HepG2 (cell line): ENCODE results near the gene PPP2R5C. TPM values are rescaled to one million over a fixed set of nuclear protein-coding genes. Genes with fewer than 3 reads are reported as not detected.
A peak's percentile ranks its signal among the peaks of the same experiment; 100 is the strongest.

Experiments
- GTF3A ChIP-seq: sonication (generic); formaldehyde crosslinking; conservative IDR thresholded peaks from 2 replicates; pipeline ENCODE4 v1.4.0; 2020; ENCODE audit warnings: mild to moderate bottlenecking, missing genetic modification reagents
- JARID2 ChIP-seq: sonication (generic); formaldehyde crosslinking; IDR thresholded peaks from 2 replicates; pipeline ENCODE4 v1.8.1; 2023; ENCODE audit warnings: missing genetic modification reagents, inconsistent platforms; ENCODE audit not compliant: insufficient replicate concordance
- NR2C2 ChIP-seq: sonication (generic); formaldehyde crosslinking; IDR thresholded peaks from 2 replicates; pipeline ENCODE4 v1.4.0; 2020; ENCODE audit warnings: missing genetic modification reagents, mild to moderate bottlenecking, moderate library complexity, borderline replicate concordance
- PHF8 ChIP-seq: sonication (generic); formaldehyde crosslinking; IDR thresholded peaks from 2 replicates; pipeline ENCODE4 v1.5.0; 2020; ENCODE audit warnings: missing genetic modification reagents
- ZNF7 ChIP-seq: IDR thresholded peaks from 2 replicates; pipeline ENCODE4 v1.6.1; 2016; ENCODE audit warnings: missing biosample characterization, missing genetic modification reagents
- polyA plus RNA-seq, 8 experiments: library from polyadenylated mRNA; depleted of rRNA in 3 of 8; stranded (reverse) in 7 of 8; unstranded in 1 of 8; fragments of >200 nt; fragmentation: Illumina TruSeq in 4 of 8; extraction: Trizol in 4 of 8; gene quantifications; 2 replicates each; pipeline versions ENCODE4 v1.2.1 to v1.2.3, GENCODE V29; 2011 to 2016; ENCODE audit warnings: low read depth in 4 of 8, missing spikeins in 1 of 8, mixed read lengths in 1 of 8; ENCODE audit not compliant: insufficient read depth in 1 of 8
- total RNA-seq, 5 experiments: library from RNA; depleted of rRNA; stranded (reverse); fragments of >200 nt; fragmentation: Illumina TruSeq; extraction: Trizol; gene quantifications; 2 replicates each; pipeline ENCODE4 v1.2.3, GENCODE V29; 2016; ENCODE audit warnings: low read depth in 1 of 5
- TF ChIP-seq, protein P1 (sequence below), 2 experiments: fragments of 450-650 bp in 1 of 2; sonication (generic) in 1 of 2; formaldehyde crosslinking in 1 of 2; IDR thresholded peaks; 2 replicates each; pipeline versions ENCODE4 v1.6.1 to v1.8.0; 2016 to 2022; ENCODE audit warnings: antibody characterized with exemption in 1 of 2, mild to moderate bottlenecking in 1 of 2, missing genetic modification reagents in 1 of 2
- TF ChIP-seq, protein P2 (sequence below): sonication (generic); formaldehyde crosslinking; IDR thresholded peaks from 2 replicates; pipeline ENCODE4 v1.4.0; 2020; ENCODE audit warnings: missing genetic modification reagents
- TF ChIP-seq, protein P3 (sequence below): sonication (generic); formaldehyde crosslinking; IDR thresholded peaks from 2 replicates; pipeline ENCODE4 v1.5.1; 2020; ENCODE audit warnings: mild to moderate bottlenecking, missing genetic modification reagents, moderate library complexity
- TF ChIP-seq, protein P4 (sequence below): sonication (generic); formaldehyde crosslinking; conservative IDR thresholded peaks from 2 replicates; pipeline ENCODE4 v1.4.0; 2020; ENCODE audit warnings: missing genetic modification reagents

Gene PPP2R5C
- total and polyA plus RNA-seq, 2 of the 13 experiments (the other 11 are each of a cell fraction or from before 2014, with no cell fraction given) = 74.3 to 78.5 TPM

DNA sequence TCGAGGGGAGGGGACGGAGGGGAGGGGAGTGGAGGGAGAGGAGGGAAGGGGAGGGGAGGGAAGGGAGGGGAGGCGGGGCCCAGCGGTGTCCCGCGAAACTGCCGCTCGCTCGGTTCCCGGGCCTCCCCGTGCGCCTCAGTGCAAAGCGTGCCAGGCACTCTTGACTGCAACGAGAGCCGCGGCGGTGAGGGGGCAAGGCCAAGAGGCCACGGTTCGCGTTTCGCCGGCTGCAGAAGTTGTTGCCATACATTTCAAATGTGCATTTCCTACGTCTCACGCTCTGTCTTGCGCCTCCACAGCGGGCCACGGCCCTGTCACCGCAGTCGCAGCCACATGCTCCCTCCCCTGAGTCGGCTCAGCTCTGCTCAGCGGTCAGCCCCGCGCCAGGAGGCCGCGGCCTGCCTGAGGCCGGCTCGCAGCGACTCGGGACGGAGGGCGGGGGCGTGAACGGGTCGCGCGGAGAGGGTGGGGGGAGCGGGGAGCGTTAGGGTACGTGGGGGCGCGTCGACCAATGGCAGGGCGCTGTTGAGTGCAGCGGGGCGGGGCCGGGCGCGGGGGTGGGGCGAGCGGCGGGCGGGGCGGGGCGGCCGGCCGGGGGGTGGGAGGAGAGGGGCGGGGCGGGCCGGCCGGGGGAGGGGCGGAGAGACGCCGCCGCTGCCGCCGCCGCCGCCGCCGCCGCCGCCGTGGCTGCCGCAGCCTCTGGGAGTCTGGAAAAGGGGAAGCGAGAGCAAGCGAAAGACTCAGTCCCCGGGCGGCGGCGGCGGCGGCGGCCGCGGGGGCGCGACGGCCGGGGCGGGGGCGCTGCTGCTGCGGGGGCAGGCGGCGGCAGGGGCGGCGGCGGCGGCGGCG lies at the start of gene PPP2R5C (continued):
- TF ChIP-seq, protein P1, sequence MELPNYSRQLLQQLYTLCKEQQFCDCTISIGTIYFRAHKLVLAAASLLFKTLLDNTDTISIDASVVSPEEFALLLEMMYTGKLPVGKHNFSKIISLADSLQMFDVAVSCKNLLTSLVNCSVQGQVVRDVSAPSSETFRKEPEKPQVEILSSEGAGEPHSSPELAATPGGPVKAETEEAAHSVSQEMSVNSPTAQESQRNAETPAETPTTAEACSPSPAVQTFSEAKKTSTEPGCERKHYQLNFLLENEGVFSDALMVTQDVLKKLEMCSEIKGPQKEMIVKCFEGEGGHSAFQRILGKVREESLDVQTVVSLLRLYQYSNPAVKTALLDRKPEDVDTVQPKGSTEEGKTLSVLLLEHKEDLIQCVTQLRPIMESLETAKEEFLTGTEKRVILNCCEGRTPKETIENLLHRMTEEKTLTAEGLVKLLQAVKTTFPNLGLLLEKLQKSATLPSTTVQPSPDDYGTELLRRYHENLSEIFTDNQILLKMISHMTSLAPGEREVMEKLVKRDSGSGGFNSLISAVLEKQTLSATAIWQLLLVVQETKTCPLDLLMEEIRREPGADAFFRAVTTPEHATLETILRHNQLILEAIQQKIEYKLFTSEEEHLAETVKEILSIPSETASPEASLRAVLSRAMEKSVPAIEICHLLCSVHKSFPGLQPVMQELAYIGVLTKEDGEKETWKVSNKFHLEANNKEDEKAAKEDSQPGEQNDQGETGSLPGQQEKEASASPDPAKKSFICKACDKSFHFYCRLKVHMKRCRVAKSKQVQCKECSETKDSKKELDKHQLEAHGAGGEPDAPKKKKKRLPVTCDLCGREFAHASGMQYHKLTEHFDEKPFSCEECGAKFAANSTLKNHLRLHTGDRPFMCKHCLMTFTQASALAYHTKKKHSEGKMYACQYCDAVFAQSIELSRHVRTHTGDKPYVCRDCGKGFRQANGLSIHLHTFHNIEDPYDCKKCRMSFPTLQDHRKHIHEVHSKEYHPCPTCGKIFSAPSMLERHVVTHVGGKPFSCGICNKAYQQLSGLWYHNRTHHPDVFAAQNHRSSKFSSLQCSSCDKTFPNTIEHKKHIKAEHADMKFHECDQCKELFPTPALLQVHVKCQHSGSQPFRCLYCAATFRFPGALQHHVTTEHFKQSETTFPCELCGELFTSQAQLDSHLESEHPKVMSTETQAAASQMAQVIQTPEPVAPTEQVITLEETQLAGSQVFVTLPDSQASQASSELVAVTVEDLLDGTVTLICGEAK (IDR thresholded peaks at IDR 0.05) = no peak
- TF ChIP-seq, protein P1 (CRISPR knock-in tag; IDR thresholded peaks at IDR 0.05) = peak; percentile 66
- TF ChIP-seq ZNF7 (CRISPR knock-in tag) (no peak), PHF8 (CRISPR knock-in tag) (peak; percentile 94), NR2C2 (peak; percentile 32; the same call in 1 of the 2 replicates), JARID2 (peak; percentile 62), GTF3A (CRISPR knock-in tag) (no peak)
- TF ChIP-seq, protein P2, sequence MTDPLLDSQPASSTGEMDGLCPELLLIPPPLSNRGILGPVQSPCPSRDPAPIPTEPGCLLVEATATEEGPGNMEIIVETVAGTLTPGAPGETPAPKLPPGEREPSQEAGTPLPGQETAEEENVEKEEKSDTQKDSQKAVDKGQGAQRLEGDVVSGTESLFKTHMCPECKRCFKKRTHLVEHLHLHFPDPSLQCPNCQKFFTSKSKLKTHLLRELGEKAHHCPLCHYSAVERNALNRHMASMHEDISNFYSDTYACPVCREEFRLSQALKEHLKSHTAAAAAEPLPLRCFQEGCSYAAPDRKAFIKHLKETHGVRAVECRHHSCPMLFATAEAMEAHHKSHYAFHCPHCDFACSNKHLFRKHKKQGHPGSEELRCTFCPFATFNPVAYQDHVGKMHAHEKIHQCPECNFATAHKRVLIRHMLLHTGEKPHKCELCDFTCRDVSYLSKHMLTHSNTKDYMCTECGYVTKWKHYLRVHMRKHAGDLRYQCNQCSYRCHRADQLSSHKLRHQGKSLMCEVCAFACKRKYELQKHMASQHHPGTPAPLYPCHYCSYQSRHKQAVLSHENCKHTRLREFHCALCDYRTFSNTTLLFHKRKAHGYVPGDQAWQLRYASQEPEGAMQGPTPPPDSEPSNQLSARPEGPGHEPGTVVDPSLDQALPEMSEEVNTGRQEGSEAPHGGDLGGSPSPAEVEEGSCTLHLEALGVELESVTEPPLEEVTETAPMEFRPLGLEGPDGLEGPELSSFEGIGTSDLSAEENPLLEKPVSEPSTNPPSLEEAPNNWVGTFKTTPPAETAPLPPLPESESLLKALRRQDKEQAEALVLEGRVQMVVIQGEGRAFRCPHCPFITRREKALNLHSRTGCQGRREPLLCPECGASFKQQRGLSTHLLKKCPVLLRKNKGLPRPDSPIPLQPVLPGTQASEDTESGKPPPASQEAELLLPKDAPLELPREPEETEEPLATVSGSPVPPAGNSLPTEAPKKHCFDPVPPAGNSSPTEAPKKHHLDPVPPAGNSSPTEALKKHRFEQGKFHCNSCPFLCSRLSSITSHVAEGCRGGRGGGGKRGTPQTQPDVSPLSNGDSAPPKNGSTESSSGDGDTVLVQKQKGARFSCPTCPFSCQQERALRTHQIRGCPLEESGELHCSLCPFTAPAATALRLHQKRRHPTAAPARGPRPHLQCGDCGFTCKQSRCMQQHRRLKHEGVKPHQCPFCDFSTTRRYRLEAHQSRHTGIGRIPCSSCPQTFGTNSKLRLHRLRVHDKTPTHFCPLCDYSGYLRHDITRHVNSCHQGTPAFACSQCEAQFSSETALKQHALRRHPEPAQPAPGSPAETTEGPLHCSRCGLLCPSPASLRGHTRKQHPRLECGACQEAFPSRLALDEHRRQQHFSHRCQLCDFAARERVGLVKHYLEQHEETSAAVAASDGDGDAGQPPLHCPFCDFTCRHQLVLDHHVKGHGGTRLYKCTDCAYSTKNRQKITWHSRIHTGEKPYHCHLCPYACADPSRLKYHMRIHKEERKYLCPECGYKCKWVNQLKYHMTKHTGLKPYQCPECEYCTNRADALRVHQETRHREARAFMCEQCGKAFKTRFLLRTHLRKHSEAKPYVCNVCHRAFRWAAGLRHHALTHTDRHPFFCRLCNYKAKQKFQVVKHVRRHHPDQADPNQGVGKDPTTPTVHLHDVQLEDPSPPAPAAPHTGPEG (CRISPR knock-in tag) = 0 out of 2 replicates have a peak, but pooled peaks have one; percentile 43
- TF ChIP-seq, protein P3, sequence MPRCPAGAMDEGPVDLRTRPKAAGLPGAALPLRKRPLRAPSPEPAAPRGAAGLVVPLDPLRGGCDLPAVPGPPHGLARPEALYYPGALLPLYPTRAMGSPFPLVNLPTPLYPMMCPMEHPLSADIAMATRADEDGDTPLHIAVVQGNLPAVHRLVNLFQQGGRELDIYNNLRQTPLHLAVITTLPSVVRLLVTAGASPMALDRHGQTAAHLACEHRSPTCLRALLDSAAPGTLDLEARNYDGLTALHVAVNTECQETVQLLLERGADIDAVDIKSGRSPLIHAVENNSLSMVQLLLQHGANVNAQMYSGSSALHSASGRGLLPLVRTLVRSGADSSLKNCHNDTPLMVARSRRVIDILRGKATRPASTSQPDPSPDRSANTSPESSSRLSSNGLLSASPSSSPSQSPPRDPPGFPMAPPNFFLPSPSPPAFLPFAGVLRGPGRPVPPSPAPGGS (CRISPR knock-in tag) = peak; percentile 74; the same call in 1 of the 2 replicates
- TF ChIP-seq, protein P4, sequence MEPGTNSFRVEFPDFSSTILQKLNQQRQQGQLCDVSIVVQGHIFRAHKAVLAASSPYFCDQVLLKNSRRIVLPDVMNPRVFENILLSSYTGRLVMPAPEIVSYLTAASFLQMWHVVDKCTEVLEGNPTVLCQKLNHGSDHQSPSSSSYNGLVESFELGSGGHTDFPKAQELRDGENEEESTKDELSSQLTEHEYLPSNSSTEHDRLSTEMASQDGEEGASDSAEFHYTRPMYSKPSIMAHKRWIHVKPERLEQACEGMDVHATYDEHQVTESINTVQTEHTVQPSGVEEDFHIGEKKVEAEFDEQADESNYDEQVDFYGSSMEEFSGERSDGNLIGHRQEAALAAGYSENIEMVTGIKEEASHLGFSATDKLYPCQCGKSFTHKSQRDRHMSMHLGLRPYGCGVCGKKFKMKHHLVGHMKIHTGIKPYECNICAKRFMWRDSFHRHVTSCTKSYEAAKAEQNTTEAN (CRISPR knock-in tag) = no peak
